Uterus (tissue), 4 donors: ENCODE data around the gene DIO3. TPM values are rescaled to one million over a fixed set of nuclear protein-coding genes. Genes with fewer than 3 reads are reported as not detected.

Experiments
- DNase-seq, 2 donors: peaks; one replicate each; pipeline ENCODE4 v3.0.0-alpha.2; 2019 to 2020
- H3K27ac ChIP-seq, 2 donors: fragments of 200-600 bp; sonication (generic); 1 replicate in 1 of 2; 2 replicates in 1 of 2; pipeline ENCODE4 v1.5.1; 2016 to 2018
- H3K27me3 ChIP-seq, 2 donors: fragments of 200-600 bp; sonication (generic); one replicate each; pipeline ENCODE4 v1.5.1; 2018 to 2019; ENCODE audit warnings: control low read depth in 1 of 2
- H3K36me3 ChIP-seq, 2 donors: fragments of 200-600 bp; sonication (generic); one replicate each; pipeline ENCODE4 v1.5.1; 2019; ENCODE audit warnings: control low read depth in 1 of 2
- H3K4me1 ChIP-seq, 2 donors: fragments of 200-600 bp; sonication (generic); one replicate each; pipeline ENCODE4 v1.5.1; 2018 to 2019; ENCODE audit warnings: control low read depth in 1 of 2
- H3K4me3 ChIP-seq, 2 donors: fragments of 200-600 bp; sonication (generic); 1 replicate in 1 of 2; 2 replicates in 1 of 2; pipeline ENCODE4 v1.5.1; 2018 to 2019; ENCODE audit warnings: mild to moderate bottlenecking in 1 of 2
- H3K9me3 ChIP-seq, 2 donors: fragments of 200-600 bp; sonication (generic); one replicate each; pipeline ENCODE4 v1.5.1; 2019; ENCODE audit warnings: control low read depth in 1 of 2
- CTCF ChIP-seq, 4 experiments: fragments of 200-600 bp in 2 of 4; fragments of 450-650 bp in 2 of 4; sonication (generic) in 2 of 4; IDR thresholded peaks; one replicate each; pipeline ENCODE4 v1.5.1; 2016 to 2019; ENCODE audit warnings: antibody characterized with exemption in 4 of 4, mild to moderate bottlenecking in 2 of 4, moderate library complexity in 1 of 4
- POLR2A ChIP-seq, 2 donors: fragments of 450-650 bp; IDR thresholded peaks; one replicate each; pipeline ENCODE4 v1.6.1; 2016; ENCODE audit warnings: antibody characterized with exemption in 2 of 2, mild to moderate bottlenecking in 1 of 2, moderate library complexity in 1 of 2
- intact Hi-C: fragments of 100-400 bp; cut with DNase I; formaldehyde crosslinking; loops from one replicate; pipeline ENCODE4 v1.15.1; 2023; ENCODE audit warnings: low total_unique reads
- total RNA-seq, 4 donors: library from RNA; depleted of rRNA in 3 of 4; stranded (reverse); fragments of >200 nt in 3 of 4; gene quantifications; one replicate each; pipeline versions ENCODE4 v1.1.0 to v1.2.4, GENCODE V29; 2014 to 2023
- donor health status: DM: yes; HTN: yes; CAD: no.

DIO3 gene
- total RNA-seq, 4 donors from 2014 or later: 0.26 to 9.0 (median 5.5) TPM

GRCh38 chr14:101562659-101563351 is 1.5 kb downstream of the DIO3 start:
- peaks cover 17 to 30% of the 10 kb centered on the region in 2 donors for H3K27me3 ChIP-seq
- peaks cover 0 to 5% of the 10 kb centered on the region in 2 donors for H3K9me3 ChIP-seq
- intact Hi-C loops: no loop called here
- no peak overlapping the region for H3K4me3 ChIP-seq
- no peak for DNase-seq
- no peaks in the 10 kb centered on the region for H3K4me1 ChIP-seq
- no peaks in the 10 kb centered on the region for H3K36me3 ChIP-seq
- no peak for TF ChIP-seq CTCF (IDR thresholded peaks at IDR 0.05)
- no peak overlapping the region for H3K27ac ChIP-seq

GRCh38 chr14:101563352-101563653 is 2.0 kb downstream of the DIO3 start:
- no peak overlapping the region for H3K4me3 ChIP-seq
- no peak for TF ChIP-seq CTCF (IDR thresholded peaks at IDR 0.05)
- TF ChIP-seq POLR2A (IDR thresholded peaks at IDR 0.05): no peak
- no peaks in the 10 kb centered on the region for H3K36me3 ChIP-seq
- H3K27me3 ChIP-seq: peaks cover 17 to 30% of the 10 kb centered on the region in 2 donors
- no peak for DNase-seq
- intact Hi-C loops: no loop called here
- peaks cover 0 to 5% of the 10 kb centered on the region in 2 donors for H3K9me3 ChIP-seq
- no peaks in the 10 kb centered on the region for H3K4me1 ChIP-seq
- H3K27ac ChIP-seq: no peak overlapping the region

- no peaks in the 10 kb centered on the region for H3K36me3 ChIP-seq
- H3K9me3 ChIP-seq: peaks cover 0 to 5% of the 10 kb centered on the region in 2 donors
- H3K27me3 ChIP-seq: peaks cover 17 to 30% of the 10 kb centered on the region in 2 donors
- H3K4me1 ChIP-seq: no peaks in the 10 kb centered on the region
- intact Hi-C loops: no loop called here
- TF ChIP-seq CTCF (IDR thresholded peaks at IDR 0.05) (no peak), POLR2A (IDR thresholded peaks at IDR 0.05) (no peak)
- H3K27ac ChIP-seq: no peak overlapping the region
- H3K4me3 ChIP-seq: peak overlapping the region in 1 of 2 donors; percentile 4
- DNase-seq: no peak
Observed at GRCh38 chr14:101563654-101564443, 2.6 kb downstream of the DIO3 start.

- Histone ChIP-seq H3K9me3 (peaks cover 0 to 5% of the 10 kb centered on the region in 2 donors), H3K4me1 (no peaks in the 10 kb centered on the region), H3K4me3 (no peak overlapping the region), H3K27ac (no peak overlapping the region), H3K27me3 (peaks cover 17 to 30% of the 10 kb centered on the region in 2 donors), H3K36me3 (no peaks in the 10 kb centered on the region)
- DNase-seq: no peak
- intact Hi-C loops: no loop called here
- TF ChIP-seq POLR2A (IDR thresholded peaks at IDR 0.05) (no peak), CTCF (IDR thresholded peaks at IDR 0.05) (no peak)
Observed at GRCh38 chr14:101564444-101564776, 3.1 kb downstream of the DIO3 start.
